GM20000 (cell line): Measurements from ENCODE around the gene CLSTN3.

Experiments used
- DNase-seq: peaks from one replicate; pipeline ENCODE4 v3.0.0; 2012; ENCODE audit warnings: low spot score
- CTCF ChIP-seq: IDR thresholded peaks from 2 replicates; pipeline ENCODE4 v1.5.1; 2012; ENCODE audit warnings: mild to moderate bottlenecking, control low read depth; ENCODE audit errors: extremely low read depth, missing control alignments

The CLSTN3 gene

DNA sequence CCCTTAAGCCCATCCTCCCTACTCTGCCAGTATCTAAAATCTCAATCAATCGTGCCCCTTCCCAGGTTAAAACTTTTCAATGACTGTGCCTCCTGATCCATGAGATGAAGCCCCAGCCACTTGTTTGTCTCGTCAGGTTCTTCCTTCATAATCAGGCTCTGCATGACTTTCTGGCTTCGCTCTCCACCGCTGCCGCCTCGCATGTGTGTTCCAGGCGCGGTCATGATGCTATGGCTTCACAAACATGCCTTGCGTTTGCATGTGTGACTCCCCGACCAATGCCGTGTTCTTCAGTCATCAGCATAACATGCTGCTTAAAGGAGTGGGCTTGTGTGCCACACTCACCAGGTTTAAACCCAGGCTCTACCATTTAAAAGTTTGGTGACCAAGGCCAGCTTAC lies 16.2 kb upstream of the CLSTN3 start:
- no peak for DNase-seq
- TF ChIP-seq CTCF, result no peak

DNA sequence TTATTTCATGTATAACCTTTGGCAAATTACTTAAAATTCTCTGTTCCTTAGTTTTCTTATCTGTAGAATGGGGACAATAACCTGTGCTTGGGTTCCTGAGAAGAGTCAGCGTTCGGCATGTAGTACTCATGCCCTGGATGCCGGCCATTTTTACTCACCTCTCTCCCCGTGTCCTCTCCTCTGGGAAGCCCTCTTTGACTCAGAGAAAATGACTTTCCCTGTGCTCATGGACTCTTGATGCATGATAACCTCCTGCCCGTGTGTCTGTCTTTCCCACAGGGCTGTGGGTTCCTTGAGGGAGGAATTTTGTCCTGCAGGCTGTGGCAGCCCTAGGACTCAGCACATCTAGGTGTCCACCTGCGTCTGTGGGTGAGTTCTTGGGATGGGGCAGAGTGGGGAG lies 15.3 kb upstream of the CLSTN3 start:
- no peak for TF ChIP-seq CTCF
- no peak for DNase-seq

GRCh38 chr12:7116196-7116595 lies 14.0 kb upstream of the CLSTN3 start:
- TF ChIP-seq CTCF, result no peak

GRCh38 chr12:7116916-7117315 lies 13.3 kb upstream of the CLSTN3 start:
- TF ChIP-seq CTCF, result no peak
- no peak for DNase-seq

More at GRCh38 chr12:7116196-7116595, 14.0 kb upstream of the CLSTN3 start:
- no peak for DNase-seq

DNA sequence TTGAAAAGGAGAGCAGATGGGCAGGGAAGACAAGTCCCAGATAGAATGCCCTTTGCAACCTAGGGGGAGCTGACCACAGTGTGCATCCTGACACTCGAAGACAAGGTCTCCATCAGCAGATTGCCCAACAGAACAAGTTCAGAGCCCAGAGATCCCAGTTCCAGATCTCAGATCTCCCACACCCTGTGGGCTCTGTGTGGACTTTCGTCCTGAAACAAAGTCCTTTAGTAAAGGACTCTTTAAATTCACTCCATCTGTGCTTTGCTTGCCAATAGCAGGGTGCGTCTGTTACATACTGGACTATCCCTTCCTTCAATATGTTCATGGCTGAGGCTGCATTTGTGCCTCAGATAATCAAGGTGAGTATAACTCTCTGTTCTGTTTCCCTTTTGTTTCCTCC lies 12.5 kb upstream of the CLSTN3 start:
- DNase-seq, result no peak
- TF ChIP-seq CTCF, result no peak

DNA sequence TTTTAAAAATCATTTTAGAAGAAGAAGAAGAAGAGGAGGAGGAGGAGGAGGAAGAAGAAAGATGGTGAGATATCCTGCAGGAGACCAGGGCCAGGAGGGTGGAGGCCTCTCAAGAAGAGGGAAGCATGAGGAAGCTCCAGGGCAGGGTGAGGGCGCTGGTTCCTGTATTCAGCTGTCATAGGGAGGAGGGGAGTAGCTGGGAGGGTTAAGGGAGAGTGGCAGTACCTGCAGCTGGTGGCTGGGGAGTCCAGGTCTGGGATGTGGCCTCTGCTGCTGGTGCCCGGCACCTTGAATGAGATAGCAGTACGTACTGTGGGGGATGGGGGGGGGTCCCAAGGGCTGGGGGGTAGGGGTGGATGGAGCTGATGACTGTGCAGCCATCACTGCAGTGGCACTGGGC lies 11.3 kb upstream of the CLSTN3 start:
- DNase-seq, result no peak

DNA sequence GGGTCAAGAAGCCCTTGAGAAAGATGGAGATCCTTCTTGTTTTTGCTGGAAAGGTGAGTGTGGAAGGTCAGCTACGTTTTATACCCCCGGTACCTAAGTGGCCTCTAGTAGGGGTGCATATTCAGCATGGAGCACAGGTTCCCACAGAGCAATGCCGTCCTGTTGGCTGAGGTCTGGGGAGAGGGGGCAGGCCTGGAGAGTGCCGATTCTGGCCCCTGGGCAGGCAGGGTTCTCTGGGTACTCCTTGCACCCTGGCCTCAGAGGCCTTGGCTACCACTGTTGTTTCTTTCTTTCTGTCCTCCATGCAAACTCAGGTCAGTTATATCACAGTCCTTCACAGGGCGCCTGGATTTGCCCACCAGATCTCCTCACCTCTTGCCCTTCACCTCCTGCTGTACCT lies 10.0 kb upstream of the CLSTN3 start:
- DNase-seq, result no peak
- TF ChIP-seq CTCF, result no peak

More for the DNA sequence above, 11.3 kb upstream of the CLSTN3 start:
- no peak for TF ChIP-seq CTCF
